Spleen (tissue), 11 donors: ENCODE measurements around the gene USP1. TPM values are rescaled to one million over a fixed set of nuclear protein-coding genes. Genes with fewer than 3 reads are reported as not detected.

ENCODE experiments used
- DNase-seq: peaks from one replicate; pipeline ENCODE4 v3.0.0-alpha.2; 2020
- H3K27ac ChIP-seq, 8 donors: fragments of 200-600 bp; sonication (generic) in 7 of 8; 1 replicate in 4 of 8; 2 replicates in 4 of 8; pipeline versions ENCODE4 v1.5.0 to v1.8.0; 2016 to 2021; ENCODE audit warnings: inconsistent platforms in 4 of 8, mild to moderate bottlenecking in 4 of 8, moderate library complexity in 1 of 8
- H3K27me3 ChIP-seq, 7 donors: fragments of 200-600 bp; sonication (generic) in 6 of 7; replicated peaks in 1 of 7; 1 replicate in 4 of 7; 2 replicates in 3 of 7; pipeline versions ENCODE4 v1.5.0 to v1.8.0; 2016 to 2021; ENCODE audit warnings: inconsistent platforms in 3 of 7, mild to moderate bottlenecking in 1 of 7
- H3K36me3 ChIP-seq, 6 donors: fragments of 200-600 bp; sonication (generic) in 5 of 6; 1 replicate in 4 of 6; 2 replicates in 2 of 6; pipeline versions ENCODE4 v1.5.0 to v1.8.0; 2016 to 2021; ENCODE audit warnings: inconsistent platforms in 2 of 6
- H3K4me1 ChIP-seq, 6 donors: fragments of 200-600 bp; sonication (generic) in 5 of 6; 1 replicate in 3 of 6; 2 replicates in 3 of 6; pipeline versions ENCODE4 v1.5.0 to v1.8.0; 2016 to 2021; ENCODE audit warnings: inconsistent platforms in 3 of 6
- H3K4me3 ChIP-seq, 8 donors: fragments of 200-600 bp; sonication (generic) in 7 of 8; 1 replicate in 4 of 8; 2 replicates in 4 of 8; pipeline versions ENCODE4 v1.5.0 to v1.8.0; 2016 to 2021; ENCODE audit warnings: inconsistent platforms in 4 of 8, mild to moderate bottlenecking in 4 of 8, moderate library complexity in 2 of 8
- H3K9me3 ChIP-seq, 8 donors: fragments of 200-600 bp; sonication (generic) in 7 of 8; 1 replicate in 4 of 8; 2 replicates in 4 of 8; pipeline versions ENCODE4 v1.5.0 to v1.8.0; 2016 to 2021; ENCODE audit warnings: inconsistent platforms in 4 of 8
- POLR2A ChIP-seq, 3 donors: fragments of 450-650 bp; IDR thresholded peaks; one replicate each; pipeline ENCODE4 v1.5.1; 2017; ENCODE audit warnings: antibody characterized with exemption in 3 of 3, mild to moderate bottlenecking in 1 of 3
- POLR2AphosphoS5 ChIP-seq, 3 donors: sonication (generic); formaldehyde crosslinking; IDR thresholded peaks; one replicate each; pipeline ENCODE4 v1.5.1; 2017; ENCODE audit warnings: antibody characterized with exemption in 3 of 3
- WGBS, 5 donors: extraction: QIAGEN DNeasy Blood & Tissue Kit in 3 of 5; methylation state at CpG; one replicate each; pipeline versions ENCODE4 v1.1.5 to v1.1.7; 2013 to 2018; 5-methylcytosine and 5-hydroxymethylcytosine counted together
- intact Hi-C: fragments of 100-400 bp; cut with DNase I; formaldehyde crosslinking; loops from one replicate; pipeline ENCODE4 v1.15.0; 2023; ENCODE audit warnings: low total_unique reads
- polyA plus RNA-seq, 3 donors: library from polyadenylated mRNA; stranded (reverse); fragments of 200-250 nt; gene quantifications; one replicate each; pipeline ENCODE4 v1.2.1, GENCODE V29; 2013
- total RNA-seq, 7 donors: library from RNA; depleted of rRNA in 3 of 7; stranded (reverse); fragments of >200 nt in 3 of 7; fragmentation: NEBNext Ultra II Directional in 4 of 7; extraction: Animal tissue kit (Norgen Biotek cat#: 25700) in 4 of 7; gene quantifications; one replicate each; pipeline versions ENCODE4 v1.1.0 to v1.2.1, GENCODE V29; 2016 to 2021
- TF ChIP-seq, protein P1 (sequence below), 11 experiments: fragments of 200-600 bp in 7 of 11; fragments of 450-650 bp in 4 of 11; sonication (generic) in 4 of 11; IDR thresholded peaks in 8 of 11; conservative IDR thresholded peaks in 3 of 11; 1 replicate in 7 of 11; 2 replicates in 4 of 11; pipeline versions ENCODE4 v1.4.0 to v1.8.0; 2016 to 2021; ENCODE audit warnings: antibody characterized with exemption in 11 of 11, inconsistent platforms in 4 of 11, mild to moderate bottlenecking in 1 of 11
- donor health status: healthy with polysubstance abuse.
- donor health status: DM: no; HTN: no; CAD: no; lungs with moderate emphysema.
- donor health status: DM: no; HTN: no; CAD: no.
- donor health status: Bipolar disorder and iron deficiency.
- donor health status: healthy.
- donor health status: DM: no; HTN: no; CAD: no.
- donor health status: DM: yes; HTN: yes; CAD: no.

The USP1 gene
- total and polyA plus RNA-seq, 10 donors = 9.2 to 29.6 (median 25.8) TPM

DNA sequence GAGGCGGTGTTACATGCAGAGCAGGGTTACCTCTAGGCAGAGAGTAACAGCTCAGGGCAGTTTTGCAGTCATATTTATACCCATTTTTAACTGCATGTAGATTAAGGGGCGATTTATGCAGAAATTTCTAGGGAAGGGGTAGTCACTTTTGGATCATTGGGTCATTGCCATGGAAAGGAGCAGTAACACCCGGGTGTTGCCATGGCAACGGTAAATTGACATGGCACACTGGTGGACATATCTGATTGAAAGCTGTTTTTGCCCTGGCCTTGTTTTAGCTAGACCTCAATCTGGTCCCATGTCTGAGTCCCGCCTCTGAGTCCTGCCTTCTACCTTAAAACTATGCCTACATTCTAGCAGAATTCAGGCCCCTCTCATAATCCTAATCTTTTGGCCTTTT lies 11.8 kb upstream of the USP1 start:
- H3K36me3 ChIP-seq = no peaks in the 10 kb centered on the region
- intact Hi-C loops = no loop called here
- DNase-seq = no peak
- no peaks in the 10 kb centered on the region for H3K4me1 ChIP-seq
- H3K27ac ChIP-seq = no peak overlapping the region
- no peaks in the 10 kb centered on the region for H3K9me3 ChIP-seq
- H3K4me3 ChIP-seq = no peak overlapping the region
- 86 to 94% (median 90%) methylated on average over 5 of the region's 5 CpGs for WGBS, 5 donors
- TF ChIP-seq, protein P1, sequence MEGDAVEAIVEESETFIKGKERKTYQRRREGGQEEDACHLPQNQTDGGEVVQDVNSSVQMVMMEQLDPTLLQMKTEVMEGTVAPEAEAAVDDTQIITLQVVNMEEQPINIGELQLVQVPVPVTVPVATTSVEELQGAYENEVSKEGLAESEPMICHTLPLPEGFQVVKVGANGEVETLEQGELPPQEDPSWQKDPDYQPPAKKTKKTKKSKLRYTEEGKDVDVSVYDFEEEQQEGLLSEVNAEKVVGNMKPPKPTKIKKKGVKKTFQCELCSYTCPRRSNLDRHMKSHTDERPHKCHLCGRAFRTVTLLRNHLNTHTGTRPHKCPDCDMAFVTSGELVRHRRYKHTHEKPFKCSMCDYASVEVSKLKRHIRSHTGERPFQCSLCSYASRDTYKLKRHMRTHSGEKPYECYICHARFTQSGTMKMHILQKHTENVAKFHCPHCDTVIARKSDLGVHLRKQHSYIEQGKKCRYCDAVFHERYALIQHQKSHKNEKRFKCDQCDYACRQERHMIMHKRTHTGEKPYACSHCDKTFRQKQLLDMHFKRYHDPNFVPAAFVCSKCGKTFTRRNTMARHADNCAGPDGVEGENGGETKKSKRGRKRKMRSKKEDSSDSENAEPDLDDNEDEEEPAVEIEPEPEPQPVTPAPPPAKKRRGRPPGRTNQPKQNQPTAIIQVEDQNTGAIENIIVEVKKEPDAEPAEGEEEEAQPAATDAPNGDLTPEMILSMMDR (IDR thresholded peaks at IDR 0.05 in 8 of 11, conservative IDR thresholded peaks at IDR 0.05 in 3 of 11) = no peak
- TF ChIP-seq POLR2AphosphoS5 (IDR thresholded peaks at IDR 0.05) = no peak
- TF ChIP-seq POLR2A (IDR thresholded peaks at IDR 0.05) = no peak
- H3K27me3 ChIP-seq = no peaks in the 10 kb centered on the region

DNA sequence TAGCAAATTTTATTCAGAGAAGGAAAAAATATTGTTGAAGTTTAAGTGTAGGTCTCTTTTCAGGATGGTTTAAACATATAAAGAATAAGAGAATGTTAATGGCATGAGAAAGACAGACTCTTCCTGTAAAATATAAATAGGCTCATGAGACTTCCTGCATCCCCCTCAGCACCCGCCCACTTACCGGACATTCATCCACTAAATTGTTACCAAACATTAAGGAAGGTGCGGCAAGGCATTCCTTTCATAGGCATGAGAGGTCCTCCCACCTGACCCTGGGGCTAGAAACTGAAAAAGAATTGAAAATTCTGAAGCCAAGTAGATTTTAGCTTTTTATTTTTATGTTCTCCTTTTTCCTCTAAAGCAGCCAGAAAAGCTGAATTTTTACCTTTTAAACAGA lies 10.6 kb upstream of the USP1 start:
- Histone ChIP-seq H3K4me1 (no peaks in the 10 kb centered on the region), H3K27ac (no peak overlapping the region), H3K27me3 (no peaks in the 10 kb centered on the region), H3K36me3 (no peaks in the 10 kb centered on the region), H3K4me3 (no peak overlapping the region), H3K9me3 (no peaks in the 10 kb centered on the region)
- TF ChIP-seq POLR2A (IDR thresholded peaks at IDR 0.05) (no peak), POLR2AphosphoS5 (IDR thresholded peaks at IDR 0.05) (no peak)
- TF ChIP-seq, protein P1 (IDR thresholded peaks at IDR 0.05 in 8 of 11, conservative IDR thresholded peaks at IDR 0.05 in 3 of 11) = no peak
- intact Hi-C loops = no loop called here
- WGBS, 5 donors = 9 to 17% (median 12%) methylated on average over 3 of the region's 3 CpGs
- no peak for DNase-seq

DNA sequence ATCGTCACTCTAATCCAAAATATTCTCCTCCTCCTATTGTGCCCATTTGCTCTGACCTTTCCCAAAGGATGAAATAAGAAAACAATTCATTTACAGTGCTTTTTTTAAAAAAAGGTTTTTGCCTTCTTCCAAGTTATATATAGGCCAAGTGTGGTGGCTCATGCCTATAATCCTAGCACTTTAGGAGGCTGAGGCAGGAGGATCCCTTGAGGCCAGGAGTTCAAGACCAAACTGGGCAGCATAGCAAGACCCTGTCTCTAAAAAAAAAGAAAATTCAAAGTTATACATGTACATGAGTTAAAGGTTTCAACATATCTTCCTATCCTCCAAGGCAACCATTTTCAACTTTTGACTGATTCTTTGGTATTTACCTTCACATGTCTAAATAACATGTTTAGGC lies 10.1 kb upstream of the USP1 start:
- intact Hi-C loops = no loop called here
- H3K27me3 ChIP-seq = no peaks in the 10 kb centered on the region

DNA sequence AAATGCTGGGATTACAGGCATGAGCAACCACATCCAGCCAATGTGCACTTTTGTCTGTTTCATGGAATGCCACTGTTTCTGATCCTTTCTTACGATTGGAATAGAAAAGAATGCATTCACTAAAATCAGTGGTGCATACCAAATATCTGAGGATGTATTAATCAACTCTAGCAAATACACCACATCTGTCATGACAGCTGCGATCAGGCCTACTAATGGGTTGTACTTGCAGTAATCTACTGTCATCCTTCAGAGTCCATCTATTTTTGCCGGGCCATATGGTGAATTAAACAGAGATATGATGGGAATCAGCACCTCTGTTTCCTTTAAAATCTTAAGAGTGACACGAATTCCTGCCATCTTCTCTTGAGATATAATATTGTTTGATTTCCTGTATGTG lies 8.5 kb upstream of the USP1 start:
- intact Hi-C loops = no loop called here

More for the DNA sequence above, 10.1 kb upstream of the USP1 start:
- DNase-seq = no peak
- no peak overlapping the region for H3K4me3 ChIP-seq
- no peaks in the 10 kb centered on the region for H3K4me1 ChIP-seq
- 84 to 94% (median 91%) methylated on average over 1 of the region's 1 CpG for WGBS, 5 donors
- H3K9me3 ChIP-seq = no peaks in the 10 kb centered on the region
- H3K27ac ChIP-seq = no peak overlapping the region
- TF ChIP-seq, protein P1 (IDR thresholded peaks at IDR 0.05 in 8 of 11, conservative IDR thresholded peaks at IDR 0.05 in 3 of 11) = no peak
- TF ChIP-seq POLR2AphosphoS5 (IDR thresholded peaks at IDR 0.05) (no peak), POLR2A (IDR thresholded peaks at IDR 0.05) (no peak)
- no peaks in the 10 kb centered on the region for H3K36me3 ChIP-seq

More for the DNA sequence above, 8.5 kb upstream of the USP1 start:
- Histone ChIP-seq H3K27ac (no peak overlapping the region), H3K27me3 (no peaks in the 10 kb centered on the region), H3K4me3 (no peak overlapping the region), H3K36me3 (no peaks in the 10 kb centered on the region), H3K9me3 (no peaks in the 10 kb centered on the region), H3K4me1 (no peaks in the 10 kb centered on the region)
- TF ChIP-seq POLR2AphosphoS5 (IDR thresholded peaks at IDR 0.05) (no peak), POLR2A (IDR thresholded peaks at IDR 0.05) (no peak)
- TF ChIP-seq, protein P1 (IDR thresholded peaks at IDR 0.05 in 8 of 11, conservative IDR thresholded peaks at IDR 0.05 in 3 of 11) = no peak
- no peak for DNase-seq
- 71 to 83% (median 76%) methylated on average over 4 of the region's 4 CpGs for WGBS, 5 donors
